Measurements from ENCODE around the gene CEP95.

DNA sequence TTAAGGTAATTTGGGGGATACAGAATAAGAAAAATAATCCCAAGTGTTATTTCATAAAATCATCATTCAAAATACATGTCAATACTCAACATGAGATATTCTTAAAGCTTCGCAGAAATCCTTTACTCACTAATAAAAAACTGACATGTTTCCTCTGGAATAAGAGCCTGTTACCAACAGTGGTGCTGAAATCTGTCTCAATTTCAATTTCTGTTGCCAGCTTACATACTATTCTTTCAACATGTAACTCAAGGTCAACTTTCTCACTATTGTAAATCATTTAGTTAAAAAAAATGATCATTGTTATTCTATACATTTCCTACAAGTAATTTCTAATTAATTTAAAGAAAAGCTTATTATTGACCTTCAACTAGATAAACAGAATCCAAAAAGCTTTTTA is 67.9 kb downstream of the CEP95 start:
- TF ChIP-seq EZH2phosphoT487 (IDR thresholded peaks at IDR 0.05; ENCODE audit: low read length) = no peak
- TF ChIP-seq, protein P1, sequence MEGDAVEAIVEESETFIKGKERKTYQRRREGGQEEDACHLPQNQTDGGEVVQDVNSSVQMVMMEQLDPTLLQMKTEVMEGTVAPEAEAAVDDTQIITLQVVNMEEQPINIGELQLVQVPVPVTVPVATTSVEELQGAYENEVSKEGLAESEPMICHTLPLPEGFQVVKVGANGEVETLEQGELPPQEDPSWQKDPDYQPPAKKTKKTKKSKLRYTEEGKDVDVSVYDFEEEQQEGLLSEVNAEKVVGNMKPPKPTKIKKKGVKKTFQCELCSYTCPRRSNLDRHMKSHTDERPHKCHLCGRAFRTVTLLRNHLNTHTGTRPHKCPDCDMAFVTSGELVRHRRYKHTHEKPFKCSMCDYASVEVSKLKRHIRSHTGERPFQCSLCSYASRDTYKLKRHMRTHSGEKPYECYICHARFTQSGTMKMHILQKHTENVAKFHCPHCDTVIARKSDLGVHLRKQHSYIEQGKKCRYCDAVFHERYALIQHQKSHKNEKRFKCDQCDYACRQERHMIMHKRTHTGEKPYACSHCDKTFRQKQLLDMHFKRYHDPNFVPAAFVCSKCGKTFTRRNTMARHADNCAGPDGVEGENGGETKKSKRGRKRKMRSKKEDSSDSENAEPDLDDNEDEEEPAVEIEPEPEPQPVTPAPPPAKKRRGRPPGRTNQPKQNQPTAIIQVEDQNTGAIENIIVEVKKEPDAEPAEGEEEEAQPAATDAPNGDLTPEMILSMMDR (IDR thresholded peaks at IDR 0.05; ENCODE audit: low read length) = no peak

Data from MM.1S (cell line).